ENCODE measurements around the gene HERC4. TPM values are rescaled to one million over a fixed set of nuclear protein-coding genes. Genes with fewer than 3 reads are reported as not detected.

HERC4 gene, protein sequence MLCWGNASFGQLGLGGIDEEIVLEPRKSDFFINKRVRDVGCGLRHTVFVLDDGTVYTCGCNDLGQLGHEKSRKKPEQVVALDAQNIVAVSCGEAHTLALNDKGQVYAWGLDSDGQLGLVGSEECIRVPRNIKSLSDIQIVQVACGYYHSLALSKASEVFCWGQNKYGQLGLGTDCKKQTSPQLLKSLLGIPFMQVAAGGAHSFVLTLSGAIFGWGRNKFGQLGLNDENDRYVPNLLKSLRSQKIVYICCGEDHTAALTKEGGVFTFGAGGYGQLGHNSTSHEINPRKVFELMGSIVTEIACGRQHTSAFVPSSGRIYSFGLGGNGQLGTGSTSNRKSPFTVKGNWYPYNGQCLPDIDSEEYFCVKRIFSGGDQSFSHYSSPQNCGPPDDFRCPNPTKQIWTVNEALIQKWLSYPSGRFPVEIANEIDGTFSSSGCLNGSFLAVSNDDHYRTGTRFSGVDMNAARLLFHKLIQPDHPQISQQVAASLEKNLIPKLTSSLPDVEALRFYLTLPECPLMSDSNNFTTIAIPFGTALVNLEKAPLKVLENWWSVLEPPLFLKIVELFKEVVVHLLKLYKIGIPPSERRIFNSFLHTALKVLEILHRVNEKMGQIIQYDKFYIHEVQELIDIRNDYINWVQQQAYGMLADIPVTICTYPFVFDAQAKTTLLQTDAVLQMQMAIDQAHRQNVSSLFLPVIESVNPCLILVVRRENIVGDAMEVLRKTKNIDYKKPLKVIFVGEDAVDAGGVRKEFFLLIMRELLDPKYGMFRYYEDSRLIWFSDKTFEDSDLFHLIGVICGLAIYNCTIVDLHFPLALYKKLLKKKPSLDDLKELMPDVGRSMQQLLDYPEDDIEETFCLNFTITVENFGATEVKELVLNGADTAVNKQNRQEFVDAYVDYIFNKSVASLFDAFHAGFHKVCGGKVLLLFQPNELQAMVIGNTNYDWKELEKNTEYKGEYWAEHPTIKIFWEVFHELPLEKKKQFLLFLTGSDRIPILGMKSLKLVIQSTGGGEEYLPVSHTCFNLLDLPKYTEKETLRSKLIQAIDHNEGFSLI
- 100 to 1,000 TPM in 1 of 3 donors, 10 to 100 TPM in 2; 78.4 to 104 (median 83.9) TPM for total RNA-seq
- 133 TPM for total RNA-seq (2013)

DNA sequence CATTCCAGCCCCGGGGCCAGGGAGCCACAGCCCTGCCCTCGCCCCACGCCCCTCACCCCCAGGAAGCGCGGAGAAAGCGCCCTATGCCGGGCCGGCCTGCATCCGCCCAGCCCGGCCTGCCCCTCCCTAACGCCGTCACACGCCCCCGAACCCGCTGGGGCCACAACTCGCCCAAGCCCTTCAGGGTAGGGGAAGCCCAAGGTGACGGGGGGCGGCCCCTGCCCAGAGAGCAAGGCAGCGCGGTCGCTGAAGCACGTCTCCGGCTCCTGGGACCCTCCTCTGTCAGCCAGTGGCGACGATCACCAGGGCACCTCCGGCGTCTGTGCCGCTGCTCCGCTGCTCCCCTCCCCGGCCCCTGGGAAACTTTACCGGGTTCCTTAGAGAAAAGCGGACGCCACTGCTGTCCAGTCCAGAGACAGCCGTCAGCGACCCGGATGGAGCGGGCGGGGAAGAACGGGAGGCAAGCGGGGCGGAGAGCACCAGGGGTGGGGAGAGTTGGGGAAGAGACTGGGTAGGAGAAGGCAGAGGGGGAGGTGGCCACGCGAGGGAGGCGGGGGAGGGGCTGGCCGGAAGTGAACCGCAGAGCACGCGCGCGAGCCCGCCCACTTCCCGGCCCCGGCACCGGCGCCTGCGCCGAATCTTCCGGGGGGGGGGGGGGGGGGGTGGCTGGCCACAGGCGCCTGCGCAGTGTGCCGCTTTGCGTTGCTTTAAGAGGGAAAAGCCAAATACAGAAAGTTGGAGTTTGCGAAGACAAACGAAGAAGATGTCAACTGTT is at the start of gene HERC4:
Gene HERC4, minus strand, starts transcription at position 509 of the 775 bp plus-strand sequence. CDS start 2,175 bp downstream, outside the sequence.
- Histone ChIP-seq H3K27me3 (ENCODE audit: control insufficient read depth, insufficient read depth, low read length) (no peaks in the 10 kb centered on the region), H3K36me3 (ENCODE audit: control insufficient read depth, insufficient read depth, low read length) (peaks cover 3% of the 10 kb centered on the region), H3K27ac (ENCODE audit: low read length) (peak within 1 kb of the TSS; percentile 95), H3K9me3 (ENCODE audit: control insufficient read depth, insufficient read depth, low read length) (no peaks in the 10 kb centered on the region), H3K4me3 (ENCODE audit: low read length) (peak within 1 kb of the TSS; percentile 78), H3K4me1 (ENCODE audit: control insufficient read depth, insufficient read depth, low read length) (peaks cover 5% of the 10 kb centered on the region)
- H3K27me3 Mint-ChIP-seq (ENCODE audit: low read depth in 2 of 2): no peaks in the 10 kb centered on the region
- peaks cover 31 to 32% of the 10 kb centered on the region in 2 donors for H3K4me1 Mint-ChIP-seq
- H3K4me3 Mint-ChIP-seq: peak within 1 kb of the TSS; percentile 94
- ATAC-seq: peak; percentile 87 to 97 (median 90)
- intact Hi-C loops (cut with micrococcal nuclease): loop anchor here (1.0 to 10.0 kb wide), 3 partner anchors 191 to 310 kb away; partner anchors contain the start of genes HNRNPH3, PBLD and SIRT1
- H3K9me3 Mint-ChIP-seq: no peaks in the 10 kb centered on the region
- TF ChIP-seq, protein P1, sequence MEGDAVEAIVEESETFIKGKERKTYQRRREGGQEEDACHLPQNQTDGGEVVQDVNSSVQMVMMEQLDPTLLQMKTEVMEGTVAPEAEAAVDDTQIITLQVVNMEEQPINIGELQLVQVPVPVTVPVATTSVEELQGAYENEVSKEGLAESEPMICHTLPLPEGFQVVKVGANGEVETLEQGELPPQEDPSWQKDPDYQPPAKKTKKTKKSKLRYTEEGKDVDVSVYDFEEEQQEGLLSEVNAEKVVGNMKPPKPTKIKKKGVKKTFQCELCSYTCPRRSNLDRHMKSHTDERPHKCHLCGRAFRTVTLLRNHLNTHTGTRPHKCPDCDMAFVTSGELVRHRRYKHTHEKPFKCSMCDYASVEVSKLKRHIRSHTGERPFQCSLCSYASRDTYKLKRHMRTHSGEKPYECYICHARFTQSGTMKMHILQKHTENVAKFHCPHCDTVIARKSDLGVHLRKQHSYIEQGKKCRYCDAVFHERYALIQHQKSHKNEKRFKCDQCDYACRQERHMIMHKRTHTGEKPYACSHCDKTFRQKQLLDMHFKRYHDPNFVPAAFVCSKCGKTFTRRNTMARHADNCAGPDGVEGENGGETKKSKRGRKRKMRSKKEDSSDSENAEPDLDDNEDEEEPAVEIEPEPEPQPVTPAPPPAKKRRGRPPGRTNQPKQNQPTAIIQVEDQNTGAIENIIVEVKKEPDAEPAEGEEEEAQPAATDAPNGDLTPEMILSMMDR (IDR thresholded peaks at IDR 0.05): no peak
- H3K36me3 Mint-ChIP-seq: no peaks in the 10 kb centered on the region
- DNase-seq: peak; percentile 83 to 96
- H3K27ac Mint-ChIP-seq: peak within 1 kb of the TSS; percentile 92 to 94
- under 1% methylated on average over 64 of the region's 64 CpGs for WGBS (ENCODE audit: insufficient coverage)

DNA sequence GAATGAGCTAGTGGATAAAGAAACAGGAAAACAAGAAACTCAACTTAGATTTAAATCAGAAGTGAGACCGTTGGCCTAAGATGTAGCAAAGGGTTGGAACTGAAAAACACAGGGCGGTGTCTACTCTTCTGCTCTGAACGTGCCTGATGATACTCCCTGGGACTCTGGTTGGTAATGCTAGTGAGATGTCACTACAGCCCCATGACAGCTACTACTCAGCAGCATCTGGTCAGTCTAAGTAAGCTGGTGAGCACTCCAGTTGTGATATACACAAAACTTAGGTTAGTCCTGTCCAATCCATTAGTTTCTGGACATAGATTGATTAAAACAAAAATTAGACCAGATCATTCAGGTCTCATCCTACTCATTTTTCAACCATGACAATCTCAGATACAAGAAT is 49.6 kb upstream of the HERC4 start:
- no peak overlapping the region for H3K4me3 ChIP-seq (ENCODE audit: low read length)
- no peak overlapping the region for H3K4me3 Mint-ChIP-seq
- H3K27ac ChIP-seq (ENCODE audit: low read length): no peak overlapping the region
- no peaks in the 10 kb centered on the region for H3K9me3 Mint-ChIP-seq
- 88% methylated on average over 3 of the region's 3 CpGs for WGBS (ENCODE audit: insufficient coverage)
- H3K27me3 ChIP-seq (ENCODE audit: control insufficient read depth, insufficient read depth, low read length): peaks cover 3% of the 10 kb centered on the region
- DNase-seq (no peak), ATAC-seq (no peak)
- intact Hi-C loops (cut with micrococcal nuclease): no loop called here
- no peaks in the 10 kb centered on the region for H3K4me1 ChIP-seq (ENCODE audit: control insufficient read depth, insufficient read depth, low read length)
- TF ChIP-seq, protein P1 (IDR thresholded peaks at IDR 0.05): no peak
- H3K27me3 Mint-ChIP-seq (ENCODE audit: low read depth in 2 of 2): peaks cover 5 to 35% of the 10 kb centered on the region in 2 donors
- no peaks in the 10 kb centered on the region for H3K36me3 ChIP-seq (ENCODE audit: control insufficient read depth, insufficient read depth, low read length)
- H3K9me3 ChIP-seq (ENCODE audit: control insufficient read depth, insufficient read depth, low read length): no peaks in the 10 kb centered on the region
- no peaks in the 10 kb centered on the region for H3K36me3 Mint-ChIP-seq
- no peaks in the 10 kb centered on the region for H3K4me1 Mint-ChIP-seq
- H3K27ac Mint-ChIP-seq: no peak overlapping the region

DNA sequence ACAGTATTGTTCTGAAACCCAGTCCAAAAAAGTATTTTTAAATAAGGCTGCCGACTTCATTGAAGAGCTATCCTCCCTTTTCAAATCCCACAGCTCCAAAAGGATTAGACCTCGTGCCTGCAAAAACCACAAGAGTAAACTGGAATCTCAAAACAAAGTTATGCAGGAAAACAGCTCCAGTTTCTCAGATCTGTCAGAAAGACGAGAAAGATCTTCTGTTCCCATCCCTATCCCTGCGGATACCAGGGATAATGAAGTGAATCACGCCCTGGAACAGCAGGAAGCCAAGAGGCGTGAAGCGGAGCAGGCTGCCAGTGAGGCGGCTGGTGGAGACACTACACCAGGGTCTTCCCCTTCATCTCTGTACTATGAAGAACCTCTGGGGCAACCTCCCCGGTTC is 46.8 kb upstream of the HERC4 start:
- ATAC-seq (no peak), DNase-seq (no peak)
- intact Hi-C loops (cut with micrococcal nuclease): no loop called here
- no peaks in the 10 kb centered on the region for H3K9me3 ChIP-seq (ENCODE audit: control insufficient read depth, insufficient read depth, low read length)
- H3K27me3 Mint-ChIP-seq (ENCODE audit: low read depth in 2 of 2): peaks cover 11 to 42% of the 10 kb centered on the region in 2 donors
- H3K27ac ChIP-seq (ENCODE audit: low read length): no peak overlapping the region
- no peaks in the 10 kb centered on the region for H3K4me1 Mint-ChIP-seq
- H3K27me3 ChIP-seq (ENCODE audit: control insufficient read depth, insufficient read depth, low read length): peaks cover 3% of the 10 kb centered on the region
- H3K4me3 ChIP-seq (ENCODE audit: low read length): no peak overlapping the region
- no peaks in the 10 kb centered on the region for H3K9me3 Mint-ChIP-seq
- 92% methylated on average over 9 of the region's 9 CpGs for WGBS (ENCODE audit: insufficient coverage)
- H3K27ac Mint-ChIP-seq: no peak overlapping the region
- no peaks in the 10 kb centered on the region for H3K36me3 Mint-ChIP-seq
- no peak overlapping the region for H3K4me3 Mint-ChIP-seq
- no peaks in the 10 kb centered on the region for H3K4me1 ChIP-seq (ENCODE audit: control insufficient read depth, insufficient read depth, low read length)
- no peaks in the 10 kb centered on the region for H3K36me3 ChIP-seq (ENCODE audit: control insufficient read depth, insufficient read depth, low read length)
- TF ChIP-seq, protein P1 (IDR thresholded peaks at IDR 0.05): no peak

Measured in natural killer cell (primary cell).